GM12874 (cell line): ENCODE data around the gene ZNF488.

Experiments
- TF ChIP-seq, protein P1 (sequence below): IDR thresholded peaks from 2 replicates; pipeline ENCODE4 v1.5.1; 2011; ENCODE audit warnings: low read depth, mild to moderate bottlenecking, control low read depth, low read length, moderate library complexity; ENCODE audit not compliant: insufficient read depth

ZNF488 gene

GRCh38 chr10:47356708-47357107 lies 27.4 kb downstream of the ZNF488 start:
- TF ChIP-seq, protein P1, sequence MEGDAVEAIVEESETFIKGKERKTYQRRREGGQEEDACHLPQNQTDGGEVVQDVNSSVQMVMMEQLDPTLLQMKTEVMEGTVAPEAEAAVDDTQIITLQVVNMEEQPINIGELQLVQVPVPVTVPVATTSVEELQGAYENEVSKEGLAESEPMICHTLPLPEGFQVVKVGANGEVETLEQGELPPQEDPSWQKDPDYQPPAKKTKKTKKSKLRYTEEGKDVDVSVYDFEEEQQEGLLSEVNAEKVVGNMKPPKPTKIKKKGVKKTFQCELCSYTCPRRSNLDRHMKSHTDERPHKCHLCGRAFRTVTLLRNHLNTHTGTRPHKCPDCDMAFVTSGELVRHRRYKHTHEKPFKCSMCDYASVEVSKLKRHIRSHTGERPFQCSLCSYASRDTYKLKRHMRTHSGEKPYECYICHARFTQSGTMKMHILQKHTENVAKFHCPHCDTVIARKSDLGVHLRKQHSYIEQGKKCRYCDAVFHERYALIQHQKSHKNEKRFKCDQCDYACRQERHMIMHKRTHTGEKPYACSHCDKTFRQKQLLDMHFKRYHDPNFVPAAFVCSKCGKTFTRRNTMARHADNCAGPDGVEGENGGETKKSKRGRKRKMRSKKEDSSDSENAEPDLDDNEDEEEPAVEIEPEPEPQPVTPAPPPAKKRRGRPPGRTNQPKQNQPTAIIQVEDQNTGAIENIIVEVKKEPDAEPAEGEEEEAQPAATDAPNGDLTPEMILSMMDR: no peak

DNA sequence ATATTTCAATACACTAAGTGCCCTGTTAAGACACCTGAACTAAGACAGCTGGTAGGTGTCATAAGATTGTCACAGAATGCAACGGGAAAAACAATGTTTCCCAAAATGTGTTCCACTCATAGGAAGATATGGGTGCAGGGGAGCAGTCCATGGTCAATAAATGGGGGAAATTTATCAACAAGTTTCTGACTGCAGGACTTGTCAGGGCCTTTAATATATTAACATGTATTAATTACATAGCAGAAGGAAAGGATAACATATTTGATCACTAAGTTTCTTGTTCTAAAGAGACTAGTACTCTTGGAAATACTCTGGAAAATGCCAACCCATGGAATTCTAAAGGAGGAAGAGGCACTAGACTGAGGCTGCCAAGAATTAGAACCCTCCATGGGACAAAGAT lies 29.2 kb downstream of the ZNF488 start:
- TF ChIP-seq, protein P1: no peak

DNA sequence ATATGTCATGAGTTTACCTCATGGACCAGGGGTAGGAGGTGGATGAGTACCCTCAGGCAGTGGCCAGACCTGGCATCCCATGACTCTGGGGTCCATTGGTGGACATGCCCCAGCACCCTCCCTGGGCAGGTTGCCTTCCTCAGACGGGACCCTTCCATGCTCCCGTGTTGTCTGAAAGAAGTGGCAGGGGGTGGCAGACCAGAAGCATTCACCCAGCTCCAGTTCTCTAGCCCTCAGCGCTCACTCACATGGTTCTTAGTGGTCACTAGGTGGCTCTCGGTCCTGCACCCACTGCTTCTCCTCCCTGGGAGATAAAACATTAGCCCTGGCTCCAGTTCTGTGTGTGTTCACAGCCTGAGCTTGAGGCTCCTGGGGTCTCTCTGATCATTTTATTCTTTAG lies 29.9 kb downstream of the ZNF488 start:
- TF ChIP-seq, protein P1: no peak

DNA sequence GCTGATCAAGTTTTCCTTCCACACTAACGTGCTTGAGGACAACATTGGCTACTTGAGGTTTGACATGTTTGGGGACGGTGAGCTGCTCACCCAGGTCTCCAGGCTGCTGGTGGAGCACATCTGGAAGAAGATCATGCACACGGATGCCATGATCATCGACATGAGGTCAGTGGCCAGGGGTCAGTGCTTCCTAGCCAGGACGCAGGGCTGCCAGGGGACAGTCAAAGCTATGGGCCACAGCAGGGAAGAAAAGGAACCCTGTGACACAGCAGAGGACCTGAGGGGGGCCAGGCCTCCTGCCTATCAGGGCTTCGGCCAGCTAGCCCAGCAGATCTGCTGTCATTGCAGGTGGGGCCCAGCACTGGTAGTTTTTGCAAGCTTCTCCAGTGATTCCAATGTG lies 30.7 kb downstream of the ZNF488 start:
- TF ChIP-seq, protein P1: no peak

DNA sequence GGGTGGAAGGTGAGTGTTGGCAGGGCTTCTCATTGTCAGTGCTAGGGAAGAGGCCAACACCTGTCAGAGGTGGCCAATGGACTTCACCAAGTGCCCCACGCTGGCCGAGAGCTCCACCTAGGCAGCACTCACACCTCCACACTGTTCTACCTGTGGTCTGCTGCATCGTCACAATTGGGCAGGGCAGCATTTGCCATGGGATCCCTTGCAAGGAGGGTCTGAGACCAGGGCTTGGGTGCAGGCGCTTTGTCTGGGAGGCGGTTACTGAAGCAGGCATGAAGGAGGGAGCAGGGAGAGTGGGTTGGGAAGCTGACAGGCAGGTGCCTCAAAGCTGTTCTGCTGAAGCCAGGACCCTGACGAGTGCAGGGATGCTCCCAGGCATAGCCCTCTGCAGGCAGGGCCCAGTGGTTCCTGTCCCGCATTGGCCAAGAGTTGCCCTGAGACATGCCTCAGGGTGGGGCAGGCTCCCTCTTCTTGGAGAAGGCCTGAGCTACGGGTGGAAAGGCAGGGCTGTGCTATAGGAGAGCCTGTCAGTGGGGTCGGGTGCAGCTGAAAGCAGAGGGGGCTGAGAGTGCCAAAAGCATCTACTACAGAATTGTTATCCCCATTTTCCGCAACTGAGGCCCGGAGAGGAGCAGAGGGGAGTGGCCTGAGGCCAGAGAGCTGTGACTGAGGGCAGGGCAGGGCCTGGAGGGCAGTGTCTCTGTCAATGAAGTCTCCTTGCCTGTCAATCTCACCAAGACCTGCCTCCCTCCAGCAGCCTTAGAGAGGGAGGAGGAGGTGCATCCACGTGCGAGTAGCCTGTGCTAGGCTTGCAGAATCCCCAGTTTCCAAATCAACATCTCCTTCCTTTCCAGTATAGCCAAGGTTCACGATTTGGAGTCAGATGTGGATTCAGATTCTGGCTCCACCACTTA lies 31.9 kb downstream of the ZNF488 start:
- TF ChIP-seq, protein P1: no peak

- TF ChIP-seq, protein P1: no peak
These were observed 33.1 kb downstream of the ZNF488 start for GRCh38 chr10:47350671-47351640.

GRCh38 chr10:47349941-47350371 lies 34.1 kb downstream of the ZNF488 start:
- TF ChIP-seq, protein P1: no peak
